Lower leg skin (tissue), 3 donors: ENCODE results near the gene COMMD1.

Experiments used
- CTCF ChIP-seq, 3 donors: fragments of 450-650 bp; IDR thresholded peaks; one replicate each; pipeline ENCODE4 v1.5.1; 2016; ENCODE audit warnings: antibody characterized with exemption in 3 of 3, mild to moderate bottlenecking in 3 of 3, moderate library complexity in 2 of 3
- POLR2A ChIP-seq, 2 donors: fragments of 450-650 bp; IDR thresholded peaks; one replicate each; pipeline ENCODE4 v1.6.1; 2016 to 2017; ENCODE audit warnings: antibody characterized with exemption in 2 of 2, mild to moderate bottlenecking in 1 of 2, moderate library complexity in 1 of 2

- TF ChIP-seq CTCF (IDR thresholded peaks at IDR 0.05) = no peak
- no peak for TF ChIP-seq POLR2A (IDR thresholded peaks at IDR 0.05)
These were observed 105.3 kb downstream of the COMMD1 start for GRCh38 chr2:62010632-62011256.
